Measurements from ENCODE around the gene MRTFB.

GRCh38 chr16:14043793-14044192 lies 27.3 kb upstream of the MRTFB start:
- TF ChIP-seq CTCF (IDR thresholded peaks at IDR 0.05) = no peak
- TF ChIP-seq POLR2A (IDR thresholded peaks at IDR 0.05) = no peak

Measured in suprapubic skin (tissue), 3 donors.